ENCODE measurements around the gene WHRN.

DNA sequence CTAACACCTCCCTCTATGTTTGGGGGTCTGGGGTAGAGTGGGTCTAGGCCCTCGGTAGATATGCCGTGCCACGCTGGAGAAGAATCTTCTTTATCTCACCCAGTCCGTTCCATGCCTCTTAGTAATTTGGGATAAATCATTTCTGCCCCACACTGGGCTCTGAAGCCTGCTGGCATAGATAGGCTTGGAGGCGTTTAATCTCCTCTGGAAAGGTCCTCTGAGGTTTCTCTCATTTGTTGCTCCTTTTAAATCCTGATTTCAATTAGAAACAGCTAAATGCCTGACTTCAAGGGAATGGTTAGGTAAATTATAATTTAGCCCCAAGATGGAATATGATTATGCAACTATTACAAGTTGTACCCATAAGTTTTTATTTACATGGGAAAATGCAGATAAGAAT, 59.7 kb downstream of the WHRN start:
- TF ChIP-seq, protein P1, sequence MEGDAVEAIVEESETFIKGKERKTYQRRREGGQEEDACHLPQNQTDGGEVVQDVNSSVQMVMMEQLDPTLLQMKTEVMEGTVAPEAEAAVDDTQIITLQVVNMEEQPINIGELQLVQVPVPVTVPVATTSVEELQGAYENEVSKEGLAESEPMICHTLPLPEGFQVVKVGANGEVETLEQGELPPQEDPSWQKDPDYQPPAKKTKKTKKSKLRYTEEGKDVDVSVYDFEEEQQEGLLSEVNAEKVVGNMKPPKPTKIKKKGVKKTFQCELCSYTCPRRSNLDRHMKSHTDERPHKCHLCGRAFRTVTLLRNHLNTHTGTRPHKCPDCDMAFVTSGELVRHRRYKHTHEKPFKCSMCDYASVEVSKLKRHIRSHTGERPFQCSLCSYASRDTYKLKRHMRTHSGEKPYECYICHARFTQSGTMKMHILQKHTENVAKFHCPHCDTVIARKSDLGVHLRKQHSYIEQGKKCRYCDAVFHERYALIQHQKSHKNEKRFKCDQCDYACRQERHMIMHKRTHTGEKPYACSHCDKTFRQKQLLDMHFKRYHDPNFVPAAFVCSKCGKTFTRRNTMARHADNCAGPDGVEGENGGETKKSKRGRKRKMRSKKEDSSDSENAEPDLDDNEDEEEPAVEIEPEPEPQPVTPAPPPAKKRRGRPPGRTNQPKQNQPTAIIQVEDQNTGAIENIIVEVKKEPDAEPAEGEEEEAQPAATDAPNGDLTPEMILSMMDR (conservative IDR thresholded peaks at IDR 0.05): no peak
- TF ChIP-seq EZH2 (IDR thresholded peaks at IDR 0.05; ENCODE audit: low read depth): no peak

Measured in PC-9 (cell line).